Liver (tissue), 9 donors: ENCODE measurements around the gene KPRP. TPM values are rescaled to one million over a fixed set of nuclear protein-coding genes. Genes with fewer than 3 reads are reported as not detected.

Experiments
- DNase-seq: peaks from one replicate; pipeline ENCODE4 v3.0.0-alpha.2; 2017; ENCODE audit warnings: low spot score
- H3K27ac ChIP-seq, 2 donors: one replicate each; pipeline ENCODE4 v1.7.0; 2013; ENCODE audit warnings: inconsistent platforms in 2 of 2, low read length in 2 of 2, control low read depth in 1 of 2, low read depth in 1 of 2, mild to moderate bottlenecking in 1 of 2
- H3K27me3 ChIP-seq, 4 donors: one replicate each; pipeline versions ENCODE4 v1.6.1 to v1.7.0; 2013; ENCODE audit warnings: low read length in 3 of 4, inconsistent platforms in 1 of 4, mild to moderate bottlenecking in 1 of 4, moderate library complexity in 1 of 4; ENCODE audit not compliant: control insufficient read depth in 4 of 4, insufficient read depth in 4 of 4
- H3K36me3 ChIP-seq, 4 donors: one replicate each; pipeline versions ENCODE4 v1.6.1 to v1.7.0; 2013; ENCODE audit warnings: low read length in 3 of 4, mild to moderate bottlenecking in 3 of 4, low read depth in 1 of 4, moderate library complexity in 1 of 4; ENCODE audit not compliant: control insufficient read depth in 4 of 4, insufficient read depth in 3 of 4
- H3K4me1 ChIP-seq, 4 donors: one replicate each; pipeline versions ENCODE4 v1.6.1 to v1.7.0; 2013; ENCODE audit warnings: low read length in 3 of 4, mild to moderate bottlenecking in 3 of 4, moderate library complexity in 1 of 4; ENCODE audit not compliant: control insufficient read depth in 4 of 4, insufficient read depth in 4 of 4
- H3K4me3 ChIP-seq, 3 donors: one replicate each; pipeline versions ENCODE4 v1.6.1 to v1.7.0; 2013; ENCODE audit warnings: low read length in 3 of 3, control low read depth in 1 of 3, low read depth in 1 of 3, mild to moderate bottlenecking in 1 of 3
- H3K9ac ChIP-seq, 2 donors: one replicate each; pipeline ENCODE4 v1.7.0; 2013; ENCODE audit warnings: low read length in 2 of 2, mild to moderate bottlenecking in 2 of 2, moderate library complexity in 2 of 2, control low read depth in 1 of 2, low read depth in 1 of 2
- H3K9me3 ChIP-seq, 4 donors: one replicate each; pipeline versions ENCODE4 v1.6.1 to v1.7.0; 2013; ENCODE audit warnings: low read length in 3 of 4; ENCODE audit not compliant: control insufficient read depth in 4 of 4
- ATF3 ChIP-seq: IDR thresholded peaks from 2 replicates; pipeline ENCODE4 v1.6.1; 2016; ENCODE audit warnings: antibody characterized with exemption
- CTCF ChIP-seq: fragments of 150-350 bp; IDR thresholded peaks from 2 replicates; pipeline ENCODE4 v1.5.1; 2017; ENCODE audit warnings: improper control_type of control experiment, low read depth, low read length; ENCODE audit not compliant: missing input control
- FOXA1 ChIP-seq: IDR thresholded peaks from 2 replicates; pipeline ENCODE4 v1.6.1; 2016; ENCODE audit warnings: antibody characterized with exemption
- FOXA2 ChIP-seq: IDR thresholded peaks from 2 replicates; pipeline ENCODE4 v1.6.1; 2016; ENCODE audit warnings: antibody characterized with exemption
- GABPA ChIP-seq, 2 donors: IDR thresholded peaks in 1 of 2; conservative IDR thresholded peaks in 1 of 2; 2 replicates each; pipeline ENCODE4 v1.6.1; 2016; ENCODE audit warnings: antibody characterized with exemption in 2 of 2, mild to moderate bottlenecking in 1 of 2, moderate library complexity in 1 of 2
- HNF4G ChIP-seq: IDR thresholded peaks from 2 replicates; pipeline ENCODE4 v1.6.1; 2016; ENCODE audit warnings: antibody characterized with exemption
- JUND ChIP-seq, 2 donors: IDR thresholded peaks; 2 replicates each; pipeline ENCODE4 v1.6.1; 2016; ENCODE audit warnings: antibody characterized with exemption in 2 of 2
- MAX ChIP-seq: IDR thresholded peaks from 2 replicates; pipeline ENCODE4 v1.6.1; 2016; ENCODE audit warnings: antibody characterized with exemption
- NR2F2 ChIP-seq: IDR thresholded peaks from 2 replicates; pipeline ENCODE4 v1.6.1; 2016; ENCODE audit warnings: antibody characterized with exemption
- RAD21 ChIP-seq, 2 donors: IDR thresholded peaks; 2 replicates each; pipeline ENCODE4 v1.6.1; 2016; ENCODE audit warnings: antibody characterized with exemption in 2 of 2, mild to moderate bottlenecking in 2 of 2
- REST ChIP-seq: IDR thresholded peaks from 2 replicates; pipeline ENCODE4 v1.6.1; 2016; ENCODE audit warnings: antibody characterized with exemption, mild to moderate bottlenecking
- RXRA ChIP-seq, 2 donors: IDR thresholded peaks; 2 replicates each; pipeline ENCODE4 v1.6.1; 2017 to 2018; ENCODE audit warnings: antibody characterized with exemption in 2 of 2, mild to moderate bottlenecking in 1 of 2
- SP1 ChIP-seq: IDR thresholded peaks from 2 replicates; pipeline ENCODE4 v1.6.1; 2018; ENCODE audit warnings: antibody characterized with exemption, mild to moderate bottlenecking
- TAF1 ChIP-seq: conservative IDR thresholded peaks from 2 replicates; pipeline ENCODE4 v1.6.1; 2016; ENCODE audit warnings: antibody characterized with exemption, mild to moderate bottlenecking
- YY1 ChIP-seq: IDR thresholded peaks from 2 replicates; pipeline ENCODE4 v1.6.1; 2016; ENCODE audit warnings: antibody characterized with exemption, mild to moderate bottlenecking
- ZBTB33 ChIP-seq: IDR thresholded peaks from 2 replicates; pipeline ENCODE4 v1.6.1; 2016; ENCODE audit warnings: antibody characterized with exemption
- WGBS: extraction: QIAGEN DNeasy Blood & Tissue Kit; methylation state at CpG from one replicate; pipeline ENCODE4 v1.1.7; 2013; 5-methylcytosine and 5-hydroxymethylcytosine counted together
- polyA plus RNA-seq, 2 donors: library from polyadenylated mRNA; stranded (reverse) in 1 of 2; unstranded in 1 of 2; fragments of 200-250 nt in 1 of 2; fragments of >200 nt in 1 of 2; fragmentation: Nextera tagmentation in 1 of 2; extraction: Ambion mirVana in 1 of 2; gene quantifications; one replicate each; pipeline versions ENCODE4 v1.2.1 to v1.2.3, GENCODE V29; 2013 to 2015
- total RNA-seq, 2 donors: library from RNA; depleted of rRNA; stranded (reverse); fragments of >200 nt; gene quantifications; one replicate each; pipeline ENCODE4 v1.2.3, GENCODE V29; 2014
- donor health status: healthy.
- donor health status: healthy.
- donor health status: healthy.
- donor health status: healthy.
- donor health status: healthy.

The KPRP gene
- total and polyA plus RNA-seq, 4 donors: not detected

GRCh38 chr1:152758636-152759035 lies 811 bp downstream of the KPRP start:
- TF ChIP-seq TAF1 (no peak), FOXA1 (no peak), REST (no peak), ZBTB33 (no peak), YY1 (no peak), ATF3 (no peak), RXRA (IDR thresholded peaks at IDR 0.05) (no peak), GABPA (IDR thresholded peaks at IDR 0.05 in 1 of 2, conservative IDR thresholded peaks at IDR 0.05 in 1 of 2) (no peak), CTCF (no peak), SP1 (no peak), HNF4G (no peak), NR2F2 (no peak), JUND (IDR thresholded peaks at IDR 0.05) (no peak), FOXA2 (no peak)
- DNase-seq: no peak
- H3K9ac ChIP-seq: no peak overlapping the region
- no peak overlapping the region for H3K4me3 ChIP-seq
- WGBS: 75% methylated on average over 4 of the region's 4 CpGs
- H3K36me3 ChIP-seq: no peaks in the 10 kb centered on the region
- peaks cover 0 to 4% (median under 1%) of the 10 kb centered on the region in 4 donors for H3K27me3 ChIP-seq
- no peak overlapping the region for H3K27ac ChIP-seq
- H3K9me3 ChIP-seq: no peaks in the 10 kb centered on the region
- H3K4me1 ChIP-seq: no peaks in the 10 kb centered on the region

- no peaks in the 10 kb centered on the region for H3K36me3 ChIP-seq
- TF ChIP-seq NR2F2 (no peak), RAD21 (IDR thresholded peaks at IDR 0.05) (no peak), ATF3 (no peak), MAX (no peak), SP1 (no peak), RXRA (IDR thresholded peaks at IDR 0.05) (no peak), FOXA1 (no peak), GABPA (IDR thresholded peaks at IDR 0.05 in 1 of 2, conservative IDR thresholded peaks at IDR 0.05 in 1 of 2) (no peak), CTCF (no peak), ZBTB33 (no peak), TAF1 (no peak)
Observed at GRCh38 chr1:152759453-152760173, 1.8 kb downstream of the KPRP start.

More at GRCh38 chr1:152759453-152760173, 1.8 kb downstream of the KPRP start:
- no peaks in the 10 kb centered on the region for H3K4me1 ChIP-seq
- no peak for DNase-seq
- no peaks in the 10 kb centered on the region for H3K27me3 ChIP-seq
- 87% methylated on average over 8 of the region's 8 CpGs for WGBS
- H3K4me3 ChIP-seq: no peak overlapping the region
- H3K9ac ChIP-seq: no peak overlapping the region
- H3K27ac ChIP-seq: no peak overlapping the region
- H3K9me3 ChIP-seq: no peaks in the 10 kb centered on the region
